Kidney capillary endothelial cell (primary cell): ENCODE data around the gene SLC51A.
"Not testable (repeated sequence)": the region's sequence is repeated elsewhere in the genome, so short reads cannot be mapped to it uniquely, and the experiment has no call there.

Experiments used
- DNase-seq: peaks from one replicate; pipeline ENCODE4 v3.0.0-alpha.2; 2018; ENCODE audit warnings: low spot score

SLC51A gene

GRCh38 chr3:196193133-196193735 lies 23.1 kb upstream of the SLC51A start:
- DNase-seq: no peak

GRCh38 chr3:196193736-196194541 lies 22.4 kb upstream of the SLC51A start:
- DNase-seq: no peak

GRCh38 chr3:196194542-196194915 lies 21.8 kb upstream of the SLC51A start:
- DNase-seq: no peak

DNA sequence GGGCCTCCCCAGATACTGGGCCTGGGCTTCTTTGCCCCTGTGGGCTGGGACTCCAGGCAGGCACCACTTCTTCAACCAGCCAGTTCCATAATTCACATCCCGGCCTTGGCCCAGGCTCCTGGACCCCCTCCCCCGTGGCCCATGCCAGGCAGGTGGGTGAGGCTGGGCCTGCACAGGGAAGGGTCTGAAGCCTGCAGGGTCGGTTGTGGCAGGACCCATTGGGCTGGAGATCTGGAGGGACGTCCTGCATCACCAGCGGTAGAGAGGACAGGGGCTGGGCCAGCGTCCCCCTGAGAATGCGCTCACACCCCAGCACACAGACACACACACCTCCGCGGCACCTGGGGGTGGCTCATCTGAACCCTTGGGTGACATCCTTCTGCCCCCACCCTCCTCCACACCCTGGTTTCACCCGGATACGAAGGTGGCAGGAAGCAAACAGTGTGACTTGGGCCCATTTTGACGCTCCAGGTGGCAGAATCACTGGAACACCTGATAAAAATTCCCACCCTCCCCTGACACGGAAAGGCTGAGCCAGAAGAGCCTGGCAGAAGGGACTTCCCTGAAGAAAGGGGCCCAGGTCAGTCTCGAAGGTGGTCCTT lies 20.6 kb upstream of the SLC51A start:
- DNase-seq: no peak

- DNase-seq: no peak
These were observed 18.8 kb upstream of the SLC51A start for GRCh38 chr3:196197524-196197923.

DNA sequence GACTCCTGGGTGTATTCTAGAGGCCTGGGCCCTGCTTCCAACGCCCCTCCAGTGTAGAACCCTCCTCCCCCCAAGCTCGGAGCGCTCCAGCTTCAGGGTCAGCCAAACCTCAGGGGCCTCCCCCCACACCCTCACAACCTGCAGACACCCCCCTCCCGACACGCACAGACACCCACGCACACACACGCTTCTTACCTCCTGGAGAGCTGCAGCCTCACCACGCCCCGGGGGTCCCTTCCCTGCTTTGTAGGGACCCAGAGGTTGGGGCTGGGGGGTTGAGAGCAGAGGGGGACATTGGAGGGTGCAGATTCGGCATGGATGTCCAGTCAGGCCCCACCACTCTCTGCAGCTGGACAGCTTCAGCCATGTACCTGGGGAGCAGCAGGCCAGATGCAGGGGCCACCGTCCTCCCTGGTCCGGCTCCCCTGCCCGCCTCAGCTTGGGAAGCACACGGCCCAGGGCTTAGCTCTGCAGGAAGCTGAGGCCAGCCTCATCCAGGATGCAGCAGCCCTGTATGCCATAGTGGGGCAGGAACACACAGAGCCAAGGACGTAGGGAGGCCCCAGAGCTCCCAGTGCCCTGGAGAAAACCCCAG lies 18.2 kb upstream of the SLC51A start:
- DNase-seq: no peak

GRCh38 chr3:196198771-196199753 lies 17.3 kb upstream of the SLC51A start:
- no peak for DNase-seq

DNA sequence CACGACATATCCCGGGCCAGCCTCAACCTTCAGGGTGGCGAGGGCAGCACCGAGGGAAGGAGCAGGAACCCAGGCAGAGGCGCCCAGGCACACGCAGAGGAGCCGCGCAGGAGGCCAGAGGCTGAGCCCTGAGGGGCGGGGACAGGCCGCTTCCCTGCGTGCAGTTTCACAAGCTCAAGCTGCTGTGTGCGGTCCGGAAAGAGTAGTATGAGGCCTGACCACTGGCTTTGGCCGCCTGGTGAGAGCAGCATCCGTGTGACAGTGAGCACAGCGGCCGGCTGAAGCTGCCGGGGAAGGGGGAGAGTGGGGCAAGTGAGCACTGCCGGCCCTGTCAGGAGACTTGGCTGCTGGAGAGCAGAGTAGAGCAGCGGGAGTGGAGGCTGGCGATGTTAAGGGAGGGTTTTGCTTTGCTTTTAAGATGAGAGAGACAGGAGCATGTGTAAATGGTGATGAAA lies 13.8 kb upstream of the SLC51A start:
- no peak for DNase-seq

DNA sequence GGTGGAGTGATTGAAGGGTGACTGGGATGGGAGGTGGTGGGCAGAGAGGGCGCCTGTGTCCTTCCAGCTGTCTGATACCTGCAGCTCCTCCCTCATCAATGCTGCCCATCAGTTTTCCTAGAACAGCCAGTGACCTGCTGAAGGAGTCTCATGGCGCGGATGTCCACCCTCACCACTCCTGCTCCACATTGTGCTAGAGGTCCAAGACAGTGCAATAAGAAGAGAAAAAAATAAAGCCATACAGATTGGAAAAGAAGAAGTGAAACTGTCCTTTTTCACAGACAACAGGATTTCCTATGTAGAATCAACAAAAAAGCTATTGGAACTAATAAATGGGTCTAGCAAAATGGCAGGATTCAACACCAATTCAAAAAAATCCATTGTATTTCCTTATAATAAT lies 12.5 kb upstream of the SLC51A start:
- DNase-seq: no peak

- not testable (repeated sequence) for DNase-seq
These were observed 10.7 kb upstream of the SLC51A start for GRCh38 chr3:196205442-196206205.

DNA sequence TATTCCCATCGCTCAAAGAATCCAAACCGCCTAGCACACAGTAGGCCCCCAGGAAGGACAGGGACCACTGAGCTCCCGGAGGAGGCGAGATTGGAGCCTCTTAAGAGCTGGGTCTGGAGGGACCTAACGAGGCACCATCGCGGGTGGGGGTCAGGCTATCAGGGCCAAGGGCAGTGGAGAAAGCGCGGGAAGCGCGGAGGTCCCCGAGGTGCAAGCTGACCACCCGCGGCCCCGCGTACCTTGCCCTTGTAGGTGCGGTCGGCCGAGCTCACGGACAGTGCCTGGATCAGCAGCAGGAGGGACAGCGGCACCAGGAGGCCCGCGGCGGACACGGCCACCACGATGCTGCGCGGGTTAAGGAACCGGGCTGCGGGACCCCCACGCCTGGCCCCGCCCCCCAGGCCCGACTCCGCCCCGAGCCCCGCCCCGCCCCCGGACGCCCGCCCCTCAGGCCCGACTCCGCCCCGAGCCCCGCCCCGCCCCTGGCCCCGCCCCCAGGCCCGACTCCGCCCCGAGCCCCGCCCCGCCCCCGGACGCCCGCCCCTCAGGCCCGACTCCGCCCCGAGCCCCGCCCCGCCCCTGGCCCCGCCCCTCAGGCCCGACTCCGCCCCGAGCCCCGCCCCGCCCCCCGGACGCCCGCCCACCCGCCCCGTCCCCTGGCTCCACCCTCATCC lies 9.0 kb upstream of the SLC51A start:
- DNase-seq: no peak

GRCh38 chr3:196207833-196208607 lies 8.3 kb upstream of the SLC51A start:
- DNase-seq: no peak

DNA sequence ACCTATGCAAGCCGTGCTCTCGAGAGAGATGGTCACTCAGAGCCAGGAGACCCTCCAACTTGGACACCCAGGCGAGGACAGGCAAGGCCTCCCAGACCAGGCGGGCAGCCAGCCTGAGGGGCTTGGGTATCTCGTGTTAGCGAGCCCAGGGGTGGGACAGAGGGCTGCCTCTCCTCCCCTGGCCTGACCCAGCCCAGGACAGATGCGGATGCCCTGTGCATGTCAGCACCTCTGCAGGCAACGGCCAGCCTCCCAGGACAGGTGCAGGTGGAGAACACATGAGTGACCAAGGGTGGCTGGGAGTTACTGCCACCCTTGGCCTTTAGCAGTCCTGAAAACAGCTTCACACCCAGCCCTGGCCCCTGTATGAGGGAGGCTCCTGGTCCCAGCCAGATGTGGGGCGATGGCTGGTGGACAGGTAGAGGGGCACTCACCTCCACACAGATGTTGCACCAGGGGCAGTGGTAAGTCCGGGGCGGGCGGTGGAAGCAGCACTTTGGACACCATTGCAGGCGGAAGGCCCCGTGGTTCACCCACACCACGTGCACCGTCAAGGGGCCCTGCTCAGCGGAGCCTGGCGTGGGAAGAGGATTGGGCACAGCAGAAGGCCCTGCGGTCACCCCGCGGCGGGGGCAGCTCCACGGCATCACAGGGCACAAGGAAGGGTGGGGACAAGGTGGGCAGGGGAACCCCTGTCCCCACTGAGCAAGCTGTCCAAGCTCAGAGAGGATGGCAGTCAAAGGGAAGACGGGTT lies 7.2 kb upstream of the SLC51A start:
- no peak for DNase-seq

DNA sequence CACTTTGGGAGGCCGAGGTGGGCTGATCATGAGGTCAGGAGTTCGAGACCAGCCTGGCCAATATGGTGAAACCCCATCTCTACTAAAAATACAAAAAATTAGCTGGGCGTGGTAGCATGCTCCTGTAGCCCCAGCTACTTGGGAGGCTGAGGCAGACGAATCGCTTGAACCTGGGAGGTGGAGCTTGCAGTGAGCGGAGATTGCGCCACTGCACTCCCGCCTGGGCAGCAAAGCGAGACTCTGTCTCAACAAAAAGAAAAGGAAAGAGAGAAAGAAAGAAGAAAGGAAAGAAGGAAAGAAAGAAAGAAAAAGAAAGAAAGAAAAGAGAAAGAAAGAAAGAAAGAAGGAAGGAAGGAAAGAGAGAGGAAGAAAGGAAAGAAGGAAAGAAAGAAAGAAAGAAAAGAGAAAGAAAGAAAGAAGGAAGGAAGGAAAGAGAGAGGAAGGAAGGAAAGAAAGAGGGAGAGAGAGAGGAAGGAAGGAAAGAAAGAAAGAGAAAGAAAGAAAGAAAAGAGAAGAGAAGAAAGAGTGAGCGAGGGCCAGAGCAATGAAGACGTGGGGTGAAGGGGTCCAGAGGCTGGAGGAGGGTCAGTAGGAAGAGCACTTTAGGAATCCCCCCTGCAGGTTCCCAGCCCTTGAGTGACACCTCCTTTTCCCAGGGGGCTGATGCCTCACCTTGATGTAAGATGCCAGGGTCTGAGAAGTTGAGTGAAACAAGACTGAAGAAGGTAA lies 6.2 kb upstream of the SLC51A start:
- DNase-seq: not testable (repeated sequence)

- DNase-seq: no peak
These were observed 5.4 kb upstream of the SLC51A start, which contains the start of gene ZDHHC19 for GRCh38 chr3:196210673-196211556. Gene ZDHHC19, minus strand, starts transcription at chr3:196211400. Its CDS starts 85 bp downstream, at chr3:196211315.

GRCh38 chr3:196214783-196215441 lies 1.4 kb upstream of the SLC51A start:
- no peak for DNase-seq
